Right lung (tissue), 5 donors: Measurements from ENCODE around the gene GPRC5D. TPM values are rescaled to one million over a fixed set of nuclear protein-coding genes. Genes with fewer than 3 reads are reported as not detected.

ENCODE experiments used
- DNase-seq, 2 donors: peaks; one replicate each; pipeline ENCODE4 v3.0.0-alpha.2; 2013
- polyA plus RNA-seq, 5 donors: library from polyadenylated mRNA; unstranded; fragments of 120-200 nt; gene quantifications; one replicate each; pipeline versions ENCODE4 v1.2.1 to v1.2.3, GENCODE V29; 2013; ENCODE audit warnings: inconsistent platforms in 1 of 5, low replicate concordance in 1 of 5; ENCODE audit not compliant: insufficient read length in 5 of 5, insufficient read depth in 1 of 5

GPRC5D gene
- polyA plus RNA-seq, 5 donors, result 0.70 to 1.6 (median 0.85) TPM

DNA sequence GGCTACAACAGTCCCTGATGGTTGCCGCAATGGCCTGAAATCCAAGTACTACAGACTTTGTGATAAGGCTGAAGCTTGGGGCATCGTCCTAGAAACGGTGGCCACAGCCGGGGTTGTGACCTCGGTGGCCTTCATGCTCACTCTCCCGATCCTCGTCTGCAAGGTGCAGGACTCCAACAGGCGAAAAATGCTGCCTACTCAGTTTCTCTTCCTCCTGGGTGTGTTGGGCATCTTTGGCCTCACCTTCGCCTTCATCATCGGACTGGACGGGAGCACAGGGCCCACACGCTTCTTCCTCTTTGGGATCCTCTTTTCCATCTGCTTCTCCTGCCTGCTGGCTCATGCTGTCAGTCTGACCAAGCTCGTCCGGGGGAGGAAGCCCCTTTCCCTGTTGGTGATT, 43.7 kb downstream of the GPRC5D start:
- DNase-seq, result no peak

DNA sequence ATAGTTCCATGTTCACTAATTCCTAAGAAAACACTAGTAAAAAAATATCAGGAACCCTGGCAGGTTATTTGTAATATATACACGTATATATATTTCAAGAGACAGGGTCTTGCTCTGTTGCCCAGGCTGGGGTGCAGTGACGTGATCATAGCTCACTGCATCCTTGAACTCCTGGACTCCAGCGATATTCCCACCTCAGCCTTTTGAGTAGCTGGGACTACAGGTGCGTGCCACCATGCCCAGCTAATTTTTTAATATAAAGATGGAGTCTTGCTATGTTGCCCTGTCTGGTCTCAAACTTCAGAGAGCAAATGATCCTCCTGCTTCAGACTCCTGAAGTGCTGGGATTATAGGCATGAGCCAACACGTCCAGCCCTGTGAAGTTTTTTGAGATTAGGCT, 44.4 kb downstream of the GPRC5D start:
- no peak for DNase-seq

- no peak for DNase-seq
Measured at GRCh38 chr12:12903642-12904609, 48.0 kb downstream of the GPRC5D start.

DNA sequence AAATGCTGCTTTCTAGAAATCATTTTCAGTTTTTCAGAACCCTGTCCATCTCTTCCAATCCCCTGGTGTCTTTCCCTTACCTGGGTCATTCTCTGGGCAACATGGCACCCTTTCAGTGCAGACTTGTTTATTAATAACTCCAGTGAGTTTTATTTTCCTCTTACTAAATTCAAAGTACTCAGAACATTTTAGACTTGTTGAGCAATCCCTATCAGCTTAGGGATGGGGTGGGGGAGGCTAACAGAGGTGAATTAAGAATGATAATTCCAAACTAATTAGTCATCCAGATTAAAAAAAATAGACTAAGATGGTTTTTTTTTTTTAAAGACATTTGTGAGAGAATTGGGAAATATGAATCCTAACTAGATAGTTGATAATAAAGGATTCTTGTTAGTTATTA, 49.9 kb downstream of the GPRC5D start:
- DNase-seq, result no peak

DNA sequence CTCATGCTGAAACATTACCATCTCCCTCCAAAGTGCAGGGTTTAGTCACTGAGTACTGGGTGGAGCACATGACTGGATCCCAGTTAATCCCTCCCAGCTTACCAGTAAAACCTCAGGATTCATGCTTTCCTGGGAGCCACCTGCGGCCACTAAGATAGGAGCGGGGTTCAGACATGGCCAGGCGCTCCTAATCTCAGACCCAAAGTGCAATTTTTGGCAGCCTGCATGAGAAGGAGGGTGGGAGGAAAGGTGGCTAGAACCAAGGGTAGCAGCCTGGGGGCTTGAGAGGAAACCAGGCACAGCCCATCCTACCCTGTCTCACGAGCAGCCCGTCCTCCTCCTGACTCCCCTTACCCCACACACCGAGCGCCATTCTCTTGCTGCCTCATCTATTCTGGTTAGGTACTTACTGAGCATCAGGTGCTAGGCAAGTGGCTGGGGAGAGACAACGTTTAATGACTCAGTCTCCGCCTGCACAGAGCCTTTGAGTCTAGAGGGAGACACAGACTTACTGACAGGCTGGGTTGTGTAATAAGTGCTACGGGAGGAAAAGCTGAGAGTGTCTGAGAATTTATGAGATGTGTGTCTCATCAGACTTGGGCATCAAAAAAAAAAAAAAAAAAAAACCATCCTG, 50.7 kb downstream of the GPRC5D start:
- DNase-seq, result no peak

GRCh38 chr12:12900786-12901157, 51.2 kb downstream of the GPRC5D start:
- no peak for DNase-seq

DNA sequence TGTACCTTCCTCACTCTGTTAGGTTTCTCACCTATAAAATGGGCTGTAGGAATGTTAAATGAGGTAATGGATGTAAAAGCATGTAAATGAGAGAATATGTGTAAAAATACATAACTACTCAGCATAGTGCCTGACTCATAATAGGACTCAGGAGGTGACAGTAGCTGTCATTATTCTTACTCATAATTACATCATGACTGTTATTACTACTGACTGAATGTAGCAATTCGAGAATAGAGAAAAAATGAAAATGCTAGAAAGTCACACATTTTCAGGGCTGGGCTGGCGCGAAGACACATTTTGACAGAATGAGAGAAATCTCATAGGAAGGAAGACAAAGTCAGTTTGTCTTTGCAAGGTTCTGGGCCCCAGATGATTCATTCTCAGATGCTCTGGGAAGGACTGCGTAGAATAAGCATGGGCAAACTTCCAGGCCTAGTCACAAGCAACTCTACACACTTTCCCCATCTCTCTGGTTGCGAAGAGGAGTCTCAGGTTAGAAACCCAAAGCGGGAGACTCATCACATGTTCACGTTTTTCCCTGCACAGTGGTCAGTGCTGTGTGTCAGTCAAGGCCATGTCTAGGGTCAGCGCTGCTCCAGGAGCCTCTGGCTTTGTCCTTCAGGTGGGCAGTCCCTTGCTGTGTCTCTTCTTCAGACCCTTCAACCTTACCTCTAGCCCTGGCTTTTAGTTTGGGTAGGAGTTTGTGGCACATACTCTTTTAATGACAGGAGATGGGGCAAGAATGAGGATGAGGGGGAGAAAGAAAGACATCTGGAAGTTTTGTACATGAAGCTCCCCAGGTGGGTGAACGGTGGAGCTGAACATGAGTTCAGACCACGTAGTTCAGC, 52.2 kb downstream of the GPRC5D start:
- no peak for DNase-seq

- DNase-seq, result no peak
Measured at GRCh38 chr12:12898911-12899511, 53.0 kb downstream of the GPRC5D start.

DNA sequence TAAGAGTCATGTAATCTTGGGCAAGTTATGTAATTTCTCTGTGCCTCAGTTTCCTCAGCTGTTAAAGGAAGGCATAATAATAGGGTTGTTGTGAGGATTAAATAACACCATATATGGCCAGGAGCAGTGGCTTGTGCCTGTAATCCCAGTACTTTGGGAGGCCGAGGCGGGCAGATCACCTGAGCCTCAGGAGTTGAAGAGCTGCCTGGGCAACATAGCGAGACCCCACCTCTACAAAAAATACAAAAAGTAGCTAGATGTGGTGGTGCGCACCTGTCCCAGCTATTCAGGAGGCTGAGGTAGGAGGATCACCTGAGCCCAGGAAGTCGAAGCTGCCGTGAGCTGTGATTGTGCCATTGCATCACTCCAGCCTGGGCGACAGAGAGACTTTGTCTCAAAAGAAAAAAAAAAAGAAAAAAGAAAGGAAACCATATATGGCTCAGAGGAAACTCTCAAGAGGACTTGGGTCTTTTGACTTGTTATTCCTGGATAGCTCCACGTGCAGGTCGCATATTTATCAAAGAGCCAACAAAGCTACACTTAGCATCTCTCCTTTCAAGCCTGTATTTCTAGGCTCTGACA, 53.7 kb downstream of the GPRC5D start:
- no peak for DNase-seq

DNA sequence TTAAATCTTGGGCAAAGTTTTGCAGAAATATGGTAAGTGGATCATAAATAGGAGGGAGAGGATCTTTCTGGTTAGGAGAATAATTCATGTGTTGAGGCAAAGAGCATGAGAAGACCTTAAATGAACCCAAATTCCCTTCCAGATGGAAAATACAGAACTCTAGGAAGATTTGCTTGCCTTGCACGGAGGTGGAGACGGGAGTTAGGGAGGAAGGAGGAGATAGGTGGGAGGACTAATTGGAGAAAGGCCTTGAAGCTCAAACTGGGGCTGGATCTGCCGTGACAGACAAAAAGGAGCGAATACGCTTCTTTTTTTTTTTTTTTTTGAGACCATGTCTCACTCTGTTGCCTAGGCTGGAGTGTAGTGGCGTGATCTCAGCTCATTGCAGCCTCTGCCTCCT, 54.7 kb downstream of the GPRC5D start:
- no peak for DNase-seq

- no peak for DNase-seq
Measured at GRCh38 chr12:12896260-12896659, 55.7 kb downstream of the GPRC5D start.

DNA sequence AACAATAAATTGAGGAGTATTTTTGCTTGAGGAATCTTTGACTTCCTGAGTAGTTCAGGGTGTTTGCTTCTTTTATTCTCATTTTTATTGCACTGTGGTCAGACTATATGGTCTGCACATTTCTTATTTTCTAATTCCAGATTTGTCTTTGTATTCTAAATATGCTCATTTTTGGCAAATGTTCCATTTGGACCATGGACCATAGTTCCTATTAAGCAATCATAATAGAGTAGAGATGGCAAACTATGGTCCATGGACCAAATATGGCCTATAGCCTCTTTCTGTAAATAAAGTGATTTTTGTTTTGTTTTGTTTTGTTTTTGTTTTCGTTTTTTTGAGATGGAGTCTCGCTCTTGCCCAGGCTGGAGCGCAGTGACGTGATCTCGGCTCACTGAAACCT, 58.5 kb downstream of the GPRC5D start:
- no peak for DNase-seq

GRCh38 chr12:12892681-12893141, 59.3 kb downstream of the GPRC5D start:
- DNase-seq, result peak; percentile 51 to 55

- no peak for DNase-seq
Measured at GRCh38 chr12:12891881-12892355, 60.1 kb downstream of the GPRC5D start.

DNA sequence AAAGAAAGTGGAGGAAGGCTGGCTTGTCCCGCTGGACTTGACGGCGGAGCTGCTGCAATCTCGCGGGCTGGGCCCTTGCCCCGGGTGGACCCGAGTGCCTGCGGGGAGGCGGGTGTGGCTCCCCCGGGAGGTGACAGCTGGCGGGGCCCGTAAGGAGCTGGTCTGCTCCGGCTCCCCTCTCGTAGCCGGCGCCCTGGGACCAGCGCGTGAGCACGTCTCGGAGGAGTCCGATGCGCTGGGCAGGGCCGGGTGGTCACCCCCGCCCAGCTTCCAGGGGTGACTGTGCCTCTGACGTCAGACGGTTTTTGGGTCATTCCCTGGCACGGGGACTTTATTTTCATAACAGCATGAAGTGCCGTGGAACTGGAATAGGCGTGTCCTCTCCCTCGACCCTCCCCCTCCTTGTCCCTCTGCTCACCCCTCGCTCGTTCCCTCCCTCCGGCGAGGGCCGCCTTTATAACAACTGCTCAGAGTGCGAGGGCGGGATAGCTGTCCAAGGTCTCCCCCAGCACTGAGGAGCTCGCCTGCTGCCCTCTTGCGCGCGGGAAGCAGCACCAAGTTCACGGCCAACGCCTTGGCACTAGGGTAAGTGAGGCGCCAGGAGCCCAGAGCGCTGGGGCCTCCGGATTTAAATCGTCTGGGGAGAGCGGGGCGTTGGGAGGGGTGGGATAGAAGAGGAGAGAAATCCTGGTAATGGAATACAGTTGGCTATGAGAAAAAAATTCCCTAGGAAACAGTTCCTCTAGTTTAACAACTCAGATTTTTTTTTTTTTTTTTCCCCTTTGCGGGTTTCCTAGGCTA, 60.7 kb downstream of the GPRC5D start, which contains the start of gene GPRC5A:
Gene GPRC5A, plus strand, starts transcription at position 483 of the 801 bp plus-strand sequence. CDS start 16,688 bp downstream, outside the sequence.
- peak; percentile 85 to 87 for DNase-seq

Other genes with a start within 250 kb of the GPRC5D start
- 10 to 100 TPM; 59.9 to 69.8 (median 64.7) TPM for gene CDKN1B, start 234.8 kb downstream of the GPRC5D start, polyA plus RNA-seq
- 10 to 100 TPM in 2 of 5 donors, 1 to 10 TPM in 3; 7.3 to 11.9 (median 9.2) TPM for gene APOLD1, start 166.5 kb downstream of the GPRC5D start, polyA plus RNA-seq
- 10 to 100 TPM; 69.0 to 87.3 (median 74.0) TPM for gene DDX47, start 138.8 kb downstream of the GPRC5D start, polyA plus RNA-seq
- gene GPRC5A, start 60.6 kb downstream of the GPRC5D start, polyA plus RNA-seq, result 10 to 100 TPM in 4 of 5 donors, 1 to 10 TPM in 1; 8.8 to 25.0 (median 13.9) TPM
- 10 to 100 TPM; 55.0 to 72.9 (median 63.6) TPM for gene HEBP1, start 48.1 kb upstream of the GPRC5D start, polyA plus RNA-seq
- gene FAM234B, start 92.2 kb upstream of the GPRC5D start, polyA plus RNA-seq, result 1 to 10 TPM; 7.6 to 9.6 (median 8.7) TPM
- 1 to 10 TPM in 1 of 5 donors, under 1 TPM in 4; 0.49 to 1.0 (median 0.69) TPM for gene GSG1, start 151.5 kb upstream of the GPRC5D start, polyA plus RNA-seq
- 100 to 1,000 TPM in 4 of 5 donors, 10 to 100 TPM in 1; 91.0 to 141 (median 115) TPM for gene EMP1, start 244.6 kb upstream of the GPRC5D start, polyA plus RNA-seq